IMR-90 (cell line): Measurements from ENCODE around the gene UBE2A.

ENCODE experiments used
- CEBPB ChIP-seq: IDR thresholded peaks from 2 replicates; pipeline ENCODE4 v1.6.1; 2012; ENCODE audit warnings: low read depth, low read length, improper control_type of control experiment
- CHD1 ChIP-seq: IDR thresholded peaks from 2 replicates; pipeline ENCODE4 v1.6.1; 2012; ENCODE audit warnings: low read depth, low read length, improper control_type of control experiment
- CTCF ChIP-seq: conservative IDR thresholded peaks from 2 replicates; pipeline ENCODE4 v1.5.1; 2012; ENCODE audit warnings: mild to moderate bottlenecking, low read depth, low read length, improper control_type of control experiment
- ELK1 ChIP-seq: fragments of 150-350 bp; IDR thresholded peaks from 2 replicates; pipeline ENCODE4 v1.6.1; 2016; ENCODE audit warnings: low read depth, mild to moderate bottlenecking, low read length, moderate library complexity, borderline replicate concordance
- MAZ ChIP-seq: IDR thresholded peaks from 2 replicates; pipeline ENCODE4 v1.6.1; 2012; ENCODE audit warnings: low read depth, mild to moderate bottlenecking, low read length, improper control_type of control experiment, moderate library complexity, borderline replicate concordance
- MXI1 ChIP-seq: IDR thresholded peaks from 2 replicates; pipeline ENCODE4 v1.6.1; 2012; ENCODE audit warnings: low read depth, mild to moderate bottlenecking, low read length, moderate library complexity, borderline replicate concordance
- NFE2L2 ChIP-seq: fragments of 150-350 bp; IDR thresholded peaks from 2 replicates; pipeline ENCODE4 v1.6.1; 2016; ENCODE audit warnings: low read depth, mild to moderate bottlenecking, low read length
- POLR2A ChIP-seq: IDR thresholded peaks from 2 replicates; pipeline ENCODE4 v1.6.1; 2012; ENCODE audit warnings: mild to moderate bottlenecking, low read depth, low read length
- RAD21 ChIP-seq: IDR thresholded peaks from 2 replicates; pipeline ENCODE4 v1.6.1; 2012; ENCODE audit warnings: low read length, improper control_type of control experiment
- RFX5 ChIP-seq: IDR thresholded peaks from 2 replicates; pipeline ENCODE4 v1.8.0; 2012; ENCODE audit warnings: low read depth, mild to moderate bottlenecking, low read length, moderate library complexity
- SMC3 ChIP-seq: fragments of 150-350 bp; IDR thresholded peaks from 2 replicates; pipeline ENCODE4 v1.6.1; 2016; ENCODE audit warnings: low read depth, mild to moderate bottlenecking, antibody characterized with exemption, low read length, moderate library complexity
- USF2 ChIP-seq: fragments of 150-350 bp; IDR thresholded peaks from 2 replicates; pipeline ENCODE4 v1.6.1; 2017; ENCODE audit warnings: mild to moderate bottlenecking, antibody characterized with exemption, low read length, low read depth

GRCh38 chrX:119618439-119618838, 44.1 kb downstream of the UBE2A start:
- no peak for TF ChIP-seq MXI1
- no peak for TF ChIP-seq RAD21
- no peak for TF ChIP-seq CTCF
- no peak for TF ChIP-seq POLR2A
- no peak for TF ChIP-seq ELK1
- TF ChIP-seq CEBPB, result no peak
- TF ChIP-seq RFX5, result no peak
- TF ChIP-seq MAZ, result no peak
- TF ChIP-seq NFE2L2, result no peak
- TF ChIP-seq CHD1, result no peak
- TF ChIP-seq USF2, result no peak
- TF ChIP-seq SMC3, result no peak
